WERI-Rb-1 (cell line): ENCODE data around the gene MICA.
"Not testable (repeated sequence)": the region's sequence is repeated elsewhere in the genome, so short reads cannot be mapped to it uniquely, and the experiment has no call there.

ENCODE experiments used
- DNase-seq: peaks from one replicate; pipeline ENCODE4 v3.0.0-alpha.2; 2020
- H3K27ac ChIP-seq: fragments of 250-450 bp; sonication (Bioruptor Pico); 2 replicates; pipeline ENCODE4 v1.5.1; 2020; ENCODE audit warnings: mild to moderate bottlenecking, moderate library complexity
- H3K27me3 ChIP-seq: fragments of 250-450 bp; sonication (Bioruptor Pico); 2 replicates; pipeline ENCODE4 v1.5.1; 2021; ENCODE audit warnings: mild to moderate bottlenecking, low read depth, moderate library complexity; ENCODE audit not compliant: insufficient read depth, severe bottlenecking
- H3K36me3 ChIP-seq: fragments of 250-450 bp; sonication (Bioruptor Pico); 2 replicates; pipeline ENCODE4 v1.5.1; 2020; ENCODE audit warnings: mild to moderate bottlenecking, moderate library complexity
- H3K4me3 ChIP-seq: 2 replicates; pipeline ENCODE4 v1.5.1; 2011; ENCODE audit warnings: low read depth, mild to moderate bottlenecking, control low read depth, low read length
- H3K9me3 ChIP-seq: fragments of 250-450 bp; sonication (Bioruptor Pico); 2 replicates; pipeline ENCODE4 v1.5.1; 2021; ENCODE audit warnings: mild to moderate bottlenecking, moderate library complexity; ENCODE audit not compliant: severe bottlenecking
- CTCF ChIP-seq: IDR thresholded peaks from 2 replicates; pipeline ENCODE4 v1.5.1; 2011; ENCODE audit warnings: low read depth, mild to moderate bottlenecking, control low read depth, inconsistent platforms, low read length

Gene MICA

GRCh38 chr6:31438677-31439076, 35.3 kb downstream of the MICA start:
- Histone ChIP-seq H3K9me3 (peaks cover 11% of the 10 kb centered on the region), H3K27me3 (no peaks in the 10 kb centered on the region), H3K4me3 (no peak overlapping the region), H3K36me3 (no peaks in the 10 kb centered on the region), H3K27ac (no peak overlapping the region)
- DNase-seq = no peak
- no peak for TF ChIP-seq CTCF

GRCh38 chr6:31441365-31442267, 38.2 kb downstream of the MICA start:
- Histone ChIP-seq H3K9me3 (peaks cover 11% of the 10 kb centered on the region), H3K27ac (no peak overlapping the region), H3K27me3 (no peaks in the 10 kb centered on the region), H3K4me3 (no peak overlapping the region), H3K36me3 (no peaks in the 10 kb centered on the region)
- peak; percentile 98 for TF ChIP-seq CTCF
- DNase-seq = peak; percentile 90

- no peak overlapping the region for H3K4me3 ChIP-seq
- H3K9me3 ChIP-seq = peaks cover 3% of the 10 kb centered on the region
- H3K36me3 ChIP-seq = no peaks in the 10 kb centered on the region
- H3K27me3 ChIP-seq = no peaks in the 10 kb centered on the region
- DNase-seq = no peak
- no peak for TF ChIP-seq CTCF
- H3K27ac ChIP-seq = no peak overlapping the region
Measured at GRCh38 chr6:31446481-31446880, 43.1 kb downstream of the MICA start.

GRCh38 chr6:31446999-31447789, 43.8 kb downstream of the MICA start:
- H3K9me3 ChIP-seq, DNase-seq, H3K27me3 ChIP-seq, H3K27ac ChIP-seq, H3K36me3 ChIP-seq, H3K4me3 ChIP-seq: not testable (repeated sequence)

- no peak for TF ChIP-seq CTCF
- no peak overlapping the region for H3K4me3 ChIP-seq
- no peak overlapping the region for H3K27ac ChIP-seq
- H3K36me3 ChIP-seq = no peaks in the 10 kb centered on the region
- peaks cover 11% of the 10 kb centered on the region for H3K9me3 ChIP-seq
- DNase-seq = no peak
- no peaks in the 10 kb centered on the region for H3K27me3 ChIP-seq
Measured at GRCh38 chr6:31450751-31451150, 47.4 kb downstream of the MICA start.

GRCh38 chr6:31452859-31453258, 49.5 kb downstream of the MICA start:
- Histone ChIP-seq H3K27me3 (no peaks in the 10 kb centered on the region), H3K9me3 (peaks cover 9% of the 10 kb centered on the region), H3K27ac (no peak overlapping the region), H3K36me3 (no peaks in the 10 kb centered on the region), H3K4me3 (no peak overlapping the region)
- no peak for TF ChIP-seq CTCF
- no peak for DNase-seq
